Erythroblast (primary cell): ENCODE measurements around the gene STIM1.

Experiments used
- GATA1 ChIP-seq: IDR thresholded peaks from 2 replicates; pipeline ENCODE4 v1.6.1; 2011; ENCODE audit warnings: low read depth, mild to moderate bottlenecking, control low read depth, low read length, moderate library complexity
- POLR2A ChIP-seq: IDR thresholded peaks from 2 replicates; pipeline ENCODE4 v1.6.1; 2011; ENCODE audit warnings: mild to moderate bottlenecking, low read length

GRCh38 chr11:3841426-3842350 is 13.8 kb upstream of the STIM1 start:
- TF ChIP-seq POLR2A = peak; percentile 32
- no peak for TF ChIP-seq GATA1
